ENCODE data around the gene AREL1. TPM values are rescaled to one million over a fixed set of nuclear protein-coding genes. Genes with fewer than 3 reads are reported as not detected.

AREL1 gene
- total RNA-seq, 4 donors from 2014 or later: 45.6 to 61.1 (median 50.4) TPM

DNA sequence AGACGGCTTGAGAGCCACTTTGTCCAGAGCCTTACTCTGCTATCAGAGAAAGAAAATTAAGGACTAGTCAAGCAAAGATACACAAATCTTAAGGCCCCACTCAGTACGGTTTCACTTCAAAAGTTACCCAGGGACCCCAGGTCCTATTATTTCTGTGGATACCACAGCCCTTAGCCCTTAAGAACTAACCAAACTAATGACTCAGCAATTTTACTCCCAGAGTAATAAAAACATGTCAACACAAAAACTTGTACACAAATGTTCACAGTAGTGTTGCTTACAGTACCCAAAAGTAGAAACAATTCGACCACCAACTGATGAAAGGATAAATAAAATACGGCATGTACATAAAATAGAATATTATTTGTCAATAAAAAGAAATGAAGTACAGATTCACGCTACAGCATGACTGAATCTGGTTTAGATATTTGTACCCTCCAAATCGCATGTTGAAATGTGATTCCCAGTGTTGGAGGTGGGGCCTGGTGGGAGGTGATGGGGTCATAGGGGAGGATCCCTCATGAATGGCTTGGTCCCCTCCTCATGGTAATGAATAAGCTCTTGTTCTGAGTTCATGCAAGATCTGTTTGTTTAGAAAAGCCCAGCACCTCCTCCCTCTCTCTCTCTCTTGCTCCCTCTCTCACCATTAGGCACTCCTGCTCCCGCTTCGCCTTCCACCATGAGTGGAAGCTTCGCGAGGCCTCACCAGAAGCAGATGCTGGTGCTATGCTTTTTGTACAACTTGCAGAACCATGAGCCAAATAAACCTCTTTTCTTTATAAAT, 30.5 kb downstream of the AREL1 start:
- Histone ChIP-seq H3K27ac (peak overlapping the region in 1 of 3 donors; percentile 21), H3K4me3 (replicated peaks in 1 of 3) (no peak overlapping the region), H3K4me1 (peaks cover 0 to 17% of the 10 kb centered on the region in 2 donors), H3K36me3 (peaks cover 3% of the 10 kb centered on the region in 2 donors), H3K9me3 (no peaks in the 10 kb centered on the region), H3K27me3 (no peaks in the 10 kb centered on the region)
- 89 to 92% methylated on average over 10 of the region's 10 CpGs for WGBS, 2 donors
- TF ChIP-seq, protein P1, sequence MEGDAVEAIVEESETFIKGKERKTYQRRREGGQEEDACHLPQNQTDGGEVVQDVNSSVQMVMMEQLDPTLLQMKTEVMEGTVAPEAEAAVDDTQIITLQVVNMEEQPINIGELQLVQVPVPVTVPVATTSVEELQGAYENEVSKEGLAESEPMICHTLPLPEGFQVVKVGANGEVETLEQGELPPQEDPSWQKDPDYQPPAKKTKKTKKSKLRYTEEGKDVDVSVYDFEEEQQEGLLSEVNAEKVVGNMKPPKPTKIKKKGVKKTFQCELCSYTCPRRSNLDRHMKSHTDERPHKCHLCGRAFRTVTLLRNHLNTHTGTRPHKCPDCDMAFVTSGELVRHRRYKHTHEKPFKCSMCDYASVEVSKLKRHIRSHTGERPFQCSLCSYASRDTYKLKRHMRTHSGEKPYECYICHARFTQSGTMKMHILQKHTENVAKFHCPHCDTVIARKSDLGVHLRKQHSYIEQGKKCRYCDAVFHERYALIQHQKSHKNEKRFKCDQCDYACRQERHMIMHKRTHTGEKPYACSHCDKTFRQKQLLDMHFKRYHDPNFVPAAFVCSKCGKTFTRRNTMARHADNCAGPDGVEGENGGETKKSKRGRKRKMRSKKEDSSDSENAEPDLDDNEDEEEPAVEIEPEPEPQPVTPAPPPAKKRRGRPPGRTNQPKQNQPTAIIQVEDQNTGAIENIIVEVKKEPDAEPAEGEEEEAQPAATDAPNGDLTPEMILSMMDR (IDR thresholded peaks at IDR 0.05): no peak
- no peak for TF ChIP-seq POLR2A (IDR thresholded peaks at IDR 0.05)
- no peak for DNase-seq
- intact Hi-C loops (cut with DNase I): no loop called here

DNA sequence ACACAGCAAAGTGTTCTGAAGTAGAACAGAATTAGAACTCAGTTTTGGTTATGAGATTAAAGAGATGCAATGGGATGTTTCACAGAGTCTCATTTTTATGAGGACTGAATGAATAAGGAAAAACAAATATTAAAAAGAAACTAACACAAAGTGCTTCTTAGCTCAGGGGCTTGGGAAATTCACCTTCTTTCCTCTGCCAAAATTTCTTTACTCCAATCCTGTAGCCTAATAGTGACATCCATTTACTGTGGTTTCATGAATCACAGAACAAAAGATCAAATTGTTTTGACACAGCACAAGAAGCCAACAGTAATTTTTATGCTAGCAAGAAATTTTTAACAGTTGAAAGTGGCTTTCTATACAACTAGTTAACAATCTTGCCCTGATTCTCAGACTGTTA, 37.7 kb downstream of the AREL1 start:
- Histone ChIP-seq H3K9me3 (no peaks in the 10 kb centered on the region), H3K4me1 (no peaks in the 10 kb centered on the region), H3K36me3 (peaks cover 44 to 46% of the 10 kb centered on the region in 2 donors), H3K27me3 (no peaks in the 10 kb centered on the region), H3K27ac (no peak overlapping the region), H3K4me3 (replicated peaks in 1 of 3) (no peak overlapping the region)
- DNase-seq: no peak
- no peak for TF ChIP-seq POLR2A (IDR thresholded peaks at IDR 0.05)
- TF ChIP-seq, protein P1 (IDR thresholded peaks at IDR 0.05): no peak
- intact Hi-C loops (cut with DNase I): no loop called here

DNA sequence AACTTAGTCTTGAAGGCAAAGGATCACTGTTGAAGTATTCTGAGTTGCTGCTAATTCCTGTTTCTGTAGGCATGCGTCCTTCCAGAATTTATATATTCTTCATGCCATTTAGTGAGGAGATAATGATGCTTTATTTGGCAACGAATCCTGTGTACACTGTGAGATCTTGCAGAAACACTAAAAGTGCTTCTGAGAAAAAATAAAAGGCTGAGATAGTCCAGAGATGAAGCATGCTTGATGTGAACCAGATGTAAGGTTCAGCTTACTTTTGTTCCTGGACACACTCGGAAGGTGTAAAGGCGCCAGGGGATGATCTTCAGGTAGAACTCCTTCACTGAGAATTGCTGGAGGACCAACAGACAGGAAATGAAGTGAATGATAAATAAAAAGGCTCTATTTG, 39.1 kb downstream of the AREL1 start:
- H3K9me3 ChIP-seq: no peaks in the 10 kb centered on the region
- DNase-seq: no peak
- 93 to 95% methylated on average over 4 of the region's 4 CpGs for WGBS, 2 donors
- H3K27ac ChIP-seq: no peak overlapping the region
- no peak for TF ChIP-seq POLR2A (IDR thresholded peaks at IDR 0.05)
- TF ChIP-seq, protein P1 (IDR thresholded peaks at IDR 0.05): no peak
- no peak overlapping the region for H3K4me3 ChIP-seq (replicated peaks in 1 of 3)
- no peaks in the 10 kb centered on the region for H3K27me3 ChIP-seq
- H3K36me3 ChIP-seq: peaks cover 57 to 59% of the 10 kb centered on the region in 2 donors
- intact Hi-C loops (cut with DNase I): no loop called here
- no peaks in the 10 kb centered on the region for H3K4me1 ChIP-seq

DNA sequence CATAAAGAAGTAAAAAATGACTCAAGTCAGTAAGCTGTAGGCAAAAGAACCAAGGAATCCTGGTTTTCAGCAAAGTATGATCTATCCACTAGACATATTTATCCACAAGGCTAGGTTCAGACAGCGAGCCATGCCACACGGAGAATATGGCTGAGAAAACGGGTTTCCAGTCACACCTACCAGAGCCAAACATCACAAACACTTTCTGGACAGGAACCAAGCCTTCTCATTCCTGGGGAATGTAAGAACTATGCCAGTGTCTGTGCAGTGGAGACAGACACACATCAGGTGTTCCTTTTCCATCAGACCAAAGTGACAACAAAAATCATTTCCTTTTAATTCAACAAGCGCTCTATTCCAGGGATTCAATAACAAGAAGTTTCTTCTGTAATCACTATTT, 41.1 kb downstream of the AREL1 start:
- no peaks in the 10 kb centered on the region for H3K4me1 ChIP-seq
- no peak for TF ChIP-seq POLR2A (IDR thresholded peaks at IDR 0.05)
- TF ChIP-seq, protein P1 (IDR thresholded peaks at IDR 0.05): no peak
- H3K27ac ChIP-seq: peak overlapping the region in 1 of 3 donors; percentile 10
- intact Hi-C loops (cut with DNase I): no loop called here
- no peak overlapping the region for H3K4me3 ChIP-seq (replicated peaks in 1 of 3)
- 68 to 86% methylated on average over 4 of the region's 4 CpGs for WGBS, 2 donors
- no peaks in the 10 kb centered on the region for H3K9me3 ChIP-seq
- peaks cover 58 to 65% of the 10 kb centered on the region in 2 donors for H3K36me3 ChIP-seq
- DNase-seq: peak in 1 of 2 donors; percentile 35
- H3K27me3 ChIP-seq: no peaks in the 10 kb centered on the region

DNA sequence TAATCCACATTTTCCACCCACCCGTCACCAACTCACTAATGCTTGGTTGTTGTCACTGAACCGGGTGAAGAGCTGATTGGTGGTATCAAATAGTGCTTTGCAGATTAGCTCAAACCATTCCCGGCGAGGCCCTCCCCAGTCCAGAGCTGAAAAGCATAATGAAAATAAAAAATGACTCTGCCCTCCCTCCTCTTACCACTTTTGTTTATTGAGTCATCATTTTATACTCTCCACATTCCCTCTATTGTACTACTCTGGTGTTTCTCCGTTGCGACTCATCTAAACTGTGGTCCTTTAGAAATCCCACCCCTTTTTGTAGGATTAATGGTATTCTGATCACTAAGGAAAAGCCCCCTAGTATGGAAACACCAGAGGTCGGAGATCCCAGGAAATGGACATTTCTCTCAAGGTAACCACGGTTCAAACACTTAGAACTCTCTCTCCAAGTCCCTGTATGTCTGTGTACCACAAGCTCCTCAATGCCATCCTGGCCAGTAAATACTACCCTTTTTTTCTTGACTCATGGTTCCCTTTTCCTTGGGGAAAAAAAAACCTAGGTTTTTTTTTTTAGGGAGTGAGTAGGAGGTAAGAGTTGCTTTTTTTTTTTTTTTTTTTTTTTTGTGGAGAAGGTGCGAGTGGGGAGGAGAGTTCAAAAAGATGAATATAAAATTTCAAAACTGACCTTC, 42.0 kb downstream of the AREL1 start:
- intact Hi-C loops (cut with DNase I): no loop called here
- H3K36me3 ChIP-seq: peaks cover 60 to 62% of the 10 kb centered on the region in 2 donors

More for the DNA sequence above, 42.0 kb downstream of the AREL1 start:
- WGBS, 2 donors: 94 to 96% methylated on average over 9 of the region's 9 CpGs
- H3K9me3 ChIP-seq: no peaks in the 10 kb centered on the region
- H3K4me3 ChIP-seq (replicated peaks in 1 of 3): no peak overlapping the region
- no peak for DNase-seq
- no peaks in the 10 kb centered on the region for H3K4me1 ChIP-seq
- no peak overlapping the region for H3K27ac ChIP-seq
- TF ChIP-seq, protein P1 (IDR thresholded peaks at IDR 0.05): no peak
- TF ChIP-seq POLR2A (IDR thresholded peaks at IDR 0.05): no peak
- no peaks in the 10 kb centered on the region for H3K27me3 ChIP-seq
